ENCODE results near the gene SLIT3.

SLIT3 gene

GRCh38 chr5:169290895-169291294 is 10.0 kb downstream of the SLIT3 start:
- Mint-ChIP-seq H3K4me3 (no peak overlapping the region), H3K27ac (peak overlapping the region in 1 of 3 experiments; percentile 14), H3K36me3 (ENCODE audit: low read depth) (no peaks in the 10 kb centered on the region), H3K9me3 (no peaks in the 10 kb centered on the region), H3K4me1 (peaks cover 54% of the 10 kb centered on the region), H3K27me3 (ENCODE audit: low read depth) (peaks cover 9% of the 10 kb centered on the region)
- no peak for TF ChIP-seq CTCF (IDR thresholded peaks at IDR 0.05; ENCODE audit: unreplicated experiment in 3 of 3)

GRCh38 chr5:169289520-169289919 is 11.4 kb downstream of the SLIT3 start:
- peaks cover 13% of the 10 kb centered on the region for H3K27me3 Mint-ChIP-seq (ENCODE audit: low read depth)
- peaks cover 54% of the 10 kb centered on the region for H3K4me1 Mint-ChIP-seq
- H3K27ac Mint-ChIP-seq: peak overlapping the region in 2 of 3 experiments; percentile 44 to 94
- peaks cover 4% of the 10 kb centered on the region for H3K36me3 Mint-ChIP-seq (ENCODE audit: low read depth)
- no peak overlapping the region for H3K4me3 Mint-ChIP-seq
- H3K9me3 Mint-ChIP-seq: no peaks in the 10 kb centered on the region
- no peak for TF ChIP-seq CTCF (IDR thresholded peaks at IDR 0.05; ENCODE audit: unreplicated experiment in 3 of 3)

DNA sequence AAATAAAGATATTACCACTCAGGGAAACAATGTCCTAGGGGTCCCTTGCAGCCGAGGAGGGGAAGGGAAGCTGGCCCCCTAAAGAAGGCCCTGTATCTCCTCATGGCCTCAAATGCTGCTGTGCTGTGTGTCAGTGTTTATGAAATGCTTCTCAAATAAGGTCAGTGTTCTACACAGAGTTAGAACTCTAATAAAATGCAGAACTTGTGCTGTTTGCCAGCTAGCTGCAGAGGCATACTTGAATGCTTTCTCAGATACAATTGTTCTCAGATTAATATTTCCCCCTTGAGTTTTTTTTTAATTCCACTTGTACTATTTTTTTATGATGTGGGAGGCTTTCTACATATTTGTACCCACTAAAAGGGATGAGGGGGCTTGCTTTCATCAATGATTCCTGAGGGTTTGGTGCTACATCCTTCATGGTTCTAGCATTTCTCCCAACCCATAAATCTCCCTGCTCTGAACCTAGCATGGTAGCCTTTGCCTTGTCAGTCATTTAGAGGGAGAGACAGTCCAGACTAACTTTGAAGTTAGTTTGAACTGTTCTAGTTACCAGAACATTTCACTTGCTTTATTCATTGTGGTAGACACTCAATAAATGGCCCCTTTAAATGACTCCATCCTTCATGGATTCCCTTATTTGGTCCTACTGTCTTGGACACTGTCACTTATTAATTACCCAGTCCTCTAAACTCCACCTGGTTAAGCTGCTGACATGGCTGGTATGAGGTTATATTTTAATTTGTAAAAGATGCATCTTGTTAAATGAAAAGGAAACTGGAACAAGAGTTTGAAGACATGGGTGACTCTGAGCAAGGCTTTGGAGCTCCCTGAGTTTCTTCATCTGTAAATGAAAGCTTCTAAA is 12.6 kb downstream of the SLIT3 start:
- H3K36me3 Mint-ChIP-seq (ENCODE audit: low read depth): peaks cover 16% of the 10 kb centered on the region
- TF ChIP-seq CTCF (IDR thresholded peaks at IDR 0.05; ENCODE audit: unreplicated experiment in 3 of 3): no peak
- H3K9me3 Mint-ChIP-seq: no peaks in the 10 kb centered on the region
- no peak overlapping the region for H3K4me3 Mint-ChIP-seq
- H3K27me3 Mint-ChIP-seq (ENCODE audit: low read depth): peaks cover 18% of the 10 kb centered on the region
- H3K27ac Mint-ChIP-seq: peak overlapping the region; percentile 30 to 94 (median 84)
- H3K4me1 Mint-ChIP-seq: peaks cover 49% of the 10 kb centered on the region

DNA sequence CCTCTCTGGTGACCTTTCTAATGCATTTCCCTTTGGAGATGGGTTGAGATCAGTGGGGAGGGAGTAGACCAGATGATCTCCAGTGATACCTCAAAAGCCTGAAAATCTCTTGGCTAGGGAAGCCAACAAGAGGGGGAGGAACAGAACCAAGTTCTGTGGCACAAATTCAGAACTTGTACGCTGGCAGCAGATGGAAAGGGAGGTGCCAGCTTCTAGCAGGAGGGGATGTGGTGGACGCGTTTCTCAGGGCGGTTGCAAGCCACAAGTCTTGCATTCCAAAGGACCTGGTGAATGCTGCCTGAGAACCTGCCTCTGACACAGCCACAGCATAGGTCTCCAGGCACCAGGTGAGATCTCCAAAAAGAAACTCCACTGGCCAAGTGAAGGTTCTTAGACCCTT is 13.4 kb downstream of the SLIT3 start:
- Mint-ChIP-seq H3K27me3 (ENCODE audit: low read depth) (peaks cover 13% of the 10 kb centered on the region), H3K27ac (peak overlapping the region; percentile 27 to 94 (median 84)), H3K36me3 (ENCODE audit: low read depth) (peaks cover 19% of the 10 kb centered on the region), H3K4me3 (no peak overlapping the region), H3K4me1 (peaks cover 45% of the 10 kb centered on the region), H3K9me3 (no peaks in the 10 kb centered on the region)
- no peak for TF ChIP-seq CTCF (IDR thresholded peaks at IDR 0.05; ENCODE audit: unreplicated experiment in 3 of 3)

- TF ChIP-seq CTCF (IDR thresholded peaks at IDR 0.05; ENCODE audit: unreplicated experiment in 3 of 3): no peak
- H3K9me3 Mint-ChIP-seq: no peaks in the 10 kb centered on the region
These were observed 14.2 kb downstream of the SLIT3 start for GRCh38 chr5:169286572-169287300.

More at GRCh38 chr5:169286572-169287300, 14.2 kb downstream of the SLIT3 start:
- Mint-ChIP-seq H3K27ac (peak overlapping the region; percentile 27 to 94 (median 84)), H3K4me1 (peaks cover 42% of the 10 kb centered on the region), H3K36me3 (ENCODE audit: low read depth) (peaks cover 19% of the 10 kb centered on the region), H3K27me3 (ENCODE audit: low read depth) (peaks cover 13% of the 10 kb centered on the region), H3K4me3 (no peak overlapping the region)

Measured in nephron (organoid).